Medulla oblongata (tissue), 1 donor: ENCODE measurements around the gene SEMA4A.
"Not testable (repeated sequence)": the region's sequence is repeated elsewhere in the genome, so short reads cannot be mapped to it uniquely, and the experiment has no call there.

Source experiments
- DNase-seq: peaks from one replicate; pipeline ENCODE4 v3.0.0-alpha.2; 2015; ENCODE audit errors: extremely low spot score

SEMA4A gene

GRCh38 chr1:156160000-156160742 lies 6.8 kb downstream of the SEMA4A start:
- DNase-seq: no peak

DNA sequence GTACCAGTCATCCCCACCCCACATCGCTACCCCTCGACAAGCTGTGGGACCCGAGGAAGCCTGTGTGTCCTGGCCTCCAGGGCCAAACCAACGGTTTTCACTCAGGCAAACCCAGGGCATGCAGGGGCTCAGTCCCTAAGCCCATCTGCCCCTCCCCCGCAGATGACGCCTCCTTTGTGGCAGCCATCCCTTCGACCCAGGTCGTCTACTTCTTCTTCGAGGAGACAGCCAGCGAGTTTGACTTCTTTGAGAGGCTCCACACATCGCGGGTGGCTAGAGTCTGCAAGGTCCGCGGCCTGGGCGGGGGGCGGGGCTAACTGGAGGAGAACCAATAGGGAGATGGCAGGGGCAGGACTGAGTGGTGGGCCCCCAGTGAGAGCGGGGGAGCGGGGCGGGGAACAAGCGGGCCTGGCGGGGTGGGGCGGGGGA lies 7.4 kb downstream of the SEMA4A start:
- peak; percentile 83 for DNase-seq

- DNase-seq: no peak
Measured at GRCh38 chr1:156162430-156163037, 9.1 kb downstream of the SEMA4A start.

- DNase-seq: no peak
Measured at GRCh38 chr1:156163712-156164111, 10.3 kb downstream of the SEMA4A start.

- no peak for DNase-seq
Measured at GRCh38 chr1:156164125-156164831, 10.9 kb downstream of the SEMA4A start.

DNA sequence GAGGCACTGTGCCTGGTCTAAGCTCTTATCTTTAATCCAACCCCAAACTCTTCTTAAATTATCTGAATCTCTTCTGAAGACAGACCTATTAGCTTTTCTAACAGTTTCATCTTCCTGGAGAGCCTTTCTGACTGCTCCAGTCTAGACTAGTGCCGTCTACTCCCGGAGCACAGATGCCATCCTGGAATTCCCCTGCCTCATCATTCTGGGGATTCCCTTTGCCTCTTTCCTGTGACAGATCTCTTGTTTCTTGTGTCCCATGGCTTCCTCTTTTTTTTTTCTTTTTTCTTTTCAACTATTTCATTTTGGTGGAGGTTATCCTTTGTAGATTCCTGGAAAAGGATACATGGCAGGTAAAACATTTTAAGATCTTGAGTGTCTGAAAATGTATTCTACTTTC lies 11.7 kb downstream of the SEMA4A start:
- DNase-seq: no peak

DNA sequence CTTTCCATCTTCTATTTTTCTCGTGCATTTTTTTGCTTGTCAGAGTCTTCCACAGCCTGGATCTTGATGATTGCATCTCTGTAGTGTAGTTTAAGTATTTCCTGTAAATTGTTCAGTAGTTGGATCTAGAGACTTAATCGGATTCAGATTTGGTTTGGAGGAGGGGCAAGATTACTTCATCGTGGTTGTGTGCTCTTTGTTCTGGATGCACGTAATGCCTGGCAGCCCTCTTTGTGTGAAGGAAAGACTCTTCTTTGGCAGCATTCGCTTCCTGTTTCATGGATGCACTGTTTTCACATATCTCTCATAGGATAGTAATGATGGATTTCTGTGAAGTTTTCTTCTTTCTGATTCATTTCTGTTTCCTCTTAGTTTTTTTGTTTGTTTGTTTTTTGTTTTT lies 14.2 kb downstream of the SEMA4A start:
- DNase-seq: no peak

GRCh38 chr1:156172696-156173470 lies 19.5 kb downstream of the SEMA4A start:
- DNase-seq: no peak

- no peak for DNase-seq
Measured at GRCh38 chr1:156176610-156177210, 23.3 kb downstream of the SEMA4A start.

DNA sequence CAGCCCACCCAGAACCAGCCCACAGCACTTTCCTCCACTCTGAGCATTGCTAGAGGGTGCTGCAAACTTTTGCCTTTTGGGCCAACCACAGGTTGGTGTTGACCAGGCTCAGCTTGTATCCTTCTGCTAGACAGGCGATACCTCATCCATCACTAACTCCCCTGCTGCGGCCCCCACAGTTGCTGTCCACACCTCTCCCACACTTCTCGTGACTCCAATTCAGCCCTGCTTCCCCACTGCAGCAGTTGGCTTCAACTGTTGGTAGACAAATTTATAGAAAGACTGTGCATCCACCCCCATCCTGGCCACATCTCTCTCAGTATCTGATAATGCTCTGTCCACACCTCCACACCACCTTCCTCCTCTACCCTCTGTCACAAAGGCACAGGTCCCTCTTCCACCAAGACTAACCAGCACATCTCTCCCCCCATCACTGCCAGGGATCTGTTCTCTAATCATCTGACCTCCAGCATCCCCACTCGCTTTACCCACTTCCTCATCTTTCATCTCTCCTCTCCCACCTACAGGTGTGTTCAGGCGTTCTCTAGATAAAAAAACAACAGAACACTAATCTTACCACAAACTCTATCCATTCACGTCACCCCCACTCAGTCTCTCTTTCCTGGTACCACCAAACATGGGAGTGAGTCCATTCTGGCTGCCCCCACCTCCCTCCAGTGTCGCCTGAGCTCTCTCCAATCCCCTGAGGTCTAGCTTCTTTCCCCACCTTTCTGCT lies 24.7 kb downstream of the SEMA4A start:
- DNase-seq: no peak

GRCh38 chr1:156180471-156180870 lies 27.1 kb downstream of the SEMA4A start:
- no peak for DNase-seq

DNA sequence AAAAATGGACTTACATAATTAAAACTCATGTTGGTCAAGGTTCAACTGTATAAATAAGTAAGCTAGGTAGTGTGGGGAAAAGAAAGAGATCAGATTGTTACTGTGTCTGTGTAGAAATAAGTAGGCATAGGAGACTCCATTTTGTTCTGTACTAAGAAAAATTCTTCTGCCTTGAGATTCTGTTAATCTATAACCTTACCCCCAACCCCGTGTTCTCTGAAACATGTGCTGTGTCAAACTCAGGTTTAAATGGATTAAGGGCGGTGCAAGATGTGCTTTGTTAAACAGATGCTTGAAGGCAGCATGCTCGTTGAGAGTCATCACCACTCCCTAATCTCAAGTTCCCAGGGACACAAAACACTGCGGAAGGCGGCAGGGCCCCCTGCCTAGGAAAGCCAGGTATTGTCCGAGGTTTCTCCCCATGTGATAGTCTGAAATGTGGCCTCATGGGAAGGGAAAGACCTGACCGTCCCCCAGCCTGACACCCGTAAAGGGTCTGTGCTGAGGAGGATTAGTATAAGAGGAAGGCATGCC lies 28.1 kb downstream of the SEMA4A start:
- DNase-seq: not testable (repeated sequence)

DNA sequence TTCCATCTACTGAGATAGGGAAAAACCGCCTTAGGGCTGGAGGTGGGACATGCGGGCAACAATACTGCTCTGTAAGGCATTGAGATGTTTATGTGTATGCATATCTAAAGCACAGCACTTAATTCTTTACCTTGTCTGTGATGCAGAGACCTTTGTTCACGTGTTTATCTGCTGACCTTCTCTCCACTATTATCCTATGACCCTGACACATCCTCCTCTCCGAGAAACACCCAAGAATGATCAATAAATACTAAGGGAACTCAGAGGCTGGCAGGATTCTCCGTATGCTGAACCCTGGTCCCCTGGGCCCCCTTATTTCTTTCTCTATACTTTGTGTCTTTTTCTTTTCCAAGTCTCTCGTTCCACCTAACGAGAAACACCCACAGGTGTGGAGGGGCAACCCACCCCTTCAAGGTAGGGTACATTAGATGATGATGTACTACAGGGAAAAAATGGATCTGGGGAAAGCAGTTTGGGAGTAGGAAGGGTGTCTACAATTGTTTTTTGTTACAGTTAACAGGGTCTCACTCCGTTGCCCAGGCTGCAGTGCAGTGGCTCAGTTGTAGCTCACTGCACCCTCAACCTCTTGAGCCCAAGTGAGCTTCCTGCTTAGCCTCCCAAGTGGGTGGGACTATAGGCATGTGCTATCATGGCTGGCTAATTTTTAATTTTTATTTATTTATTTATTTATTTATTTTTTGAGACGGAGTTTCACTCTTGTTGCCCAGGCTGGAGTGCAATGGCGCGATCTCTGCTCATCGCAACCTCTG lies 28.8 kb downstream of the SEMA4A start:
- DNase-seq: not testable (repeated sequence)

DNA sequence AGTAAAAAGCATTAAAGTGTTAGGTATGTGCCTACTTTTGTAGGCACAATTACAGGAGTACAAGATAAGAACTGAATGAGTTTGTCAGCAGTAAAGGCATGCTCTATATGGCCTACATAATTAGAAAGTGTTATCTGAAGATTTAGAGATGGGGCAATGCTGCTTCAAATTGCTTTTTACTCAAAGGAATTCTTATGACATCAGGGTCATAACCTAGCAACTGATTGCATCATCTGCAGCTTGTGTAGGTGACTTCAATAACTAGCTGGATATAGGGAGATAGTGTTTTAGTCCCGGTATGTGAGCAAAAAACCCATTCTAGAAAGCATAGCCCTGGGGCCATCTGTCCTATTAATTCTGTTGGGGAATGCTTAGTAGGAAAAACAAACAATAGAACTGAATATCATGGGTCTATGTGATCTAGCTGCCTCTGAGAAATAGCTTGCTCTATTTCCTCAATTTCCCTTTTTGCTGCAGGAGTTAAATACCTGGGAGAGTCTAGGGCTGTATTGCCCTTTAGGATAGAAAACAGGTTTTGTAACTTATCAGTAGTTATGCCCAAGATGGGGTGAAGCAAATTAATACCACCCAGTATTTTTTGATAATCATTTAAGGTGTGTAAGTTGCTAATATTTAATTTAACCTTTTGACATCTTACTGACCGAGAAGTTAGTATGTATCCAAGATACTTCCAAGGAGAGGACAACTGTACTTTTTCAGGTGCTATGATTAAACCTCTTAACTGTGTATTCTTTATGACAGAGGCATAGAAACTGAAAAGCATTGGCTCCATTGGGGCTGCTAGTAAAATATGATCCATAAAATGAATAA lies 33.2 kb downstream of the SEMA4A start:
- not testable (repeated sequence) for DNase-seq

GRCh38 chr1:156190265-156190664 lies 36.9 kb downstream of the SEMA4A start:
- DNase-seq: not testable (repeated sequence)

DNA sequence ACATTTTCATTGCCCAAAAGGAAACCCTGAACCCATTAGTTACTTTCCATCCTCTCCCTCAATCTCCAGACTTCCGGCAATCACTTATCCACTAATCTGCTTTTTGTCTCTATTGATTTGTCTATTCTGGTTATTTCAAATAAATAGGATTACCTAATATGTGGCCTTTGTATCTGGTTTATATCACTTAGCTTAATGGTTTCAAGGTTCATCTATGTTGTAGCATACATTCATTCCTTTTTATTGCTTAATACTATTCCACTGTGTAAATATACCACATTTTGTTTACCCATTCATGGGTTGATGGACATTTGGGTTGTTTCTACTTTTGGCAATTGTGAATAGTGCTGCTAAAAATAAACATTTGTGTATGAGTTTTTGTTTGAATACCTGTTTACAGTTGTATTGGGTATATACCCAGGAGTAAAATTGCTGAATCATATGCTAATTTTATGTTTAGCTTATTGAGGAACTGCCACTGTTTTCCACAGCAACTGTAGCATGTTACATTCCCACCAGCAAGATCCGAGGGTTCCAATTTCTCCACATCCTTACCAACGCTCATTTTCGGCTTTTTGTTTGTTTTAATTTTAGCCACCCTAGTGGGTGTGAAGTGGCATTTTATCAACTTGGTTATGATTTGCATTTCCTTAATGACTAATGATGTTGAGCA lies 38.0 kb downstream of the SEMA4A start:
- DNase-seq: no peak

- DNase-seq: peak; percentile 11
Measured at GRCh38 chr1:156193208-156193487, 39.8 kb downstream of the SEMA4A start.

- peak; percentile 100 for DNase-seq
Measured at GRCh38 chr1:156193488-156194299, 40.3 kb downstream of the SEMA4A start, which contains the start of gene SLC25A44. TSS of gene SLC25A44 (plus strand) at chr1:156194104. CDS start at chr1:156199848, 5,744 bp downstream.
